Fibroblast of peridontal ligament (primary cell): Measurements from ENCODE around the gene BCL2A1.
"Not testable (repeated sequence)": the region's sequence is repeated elsewhere in the genome, so short reads cannot be mapped to it uniquely, and the experiment has no call there.

Source experiments
- DNase-seq: peaks from one replicate; pipeline ENCODE4 v3.0.0-alpha.2; 2010; ENCODE audit errors: extremely low read depth

The BCL2A1 gene

DNA sequence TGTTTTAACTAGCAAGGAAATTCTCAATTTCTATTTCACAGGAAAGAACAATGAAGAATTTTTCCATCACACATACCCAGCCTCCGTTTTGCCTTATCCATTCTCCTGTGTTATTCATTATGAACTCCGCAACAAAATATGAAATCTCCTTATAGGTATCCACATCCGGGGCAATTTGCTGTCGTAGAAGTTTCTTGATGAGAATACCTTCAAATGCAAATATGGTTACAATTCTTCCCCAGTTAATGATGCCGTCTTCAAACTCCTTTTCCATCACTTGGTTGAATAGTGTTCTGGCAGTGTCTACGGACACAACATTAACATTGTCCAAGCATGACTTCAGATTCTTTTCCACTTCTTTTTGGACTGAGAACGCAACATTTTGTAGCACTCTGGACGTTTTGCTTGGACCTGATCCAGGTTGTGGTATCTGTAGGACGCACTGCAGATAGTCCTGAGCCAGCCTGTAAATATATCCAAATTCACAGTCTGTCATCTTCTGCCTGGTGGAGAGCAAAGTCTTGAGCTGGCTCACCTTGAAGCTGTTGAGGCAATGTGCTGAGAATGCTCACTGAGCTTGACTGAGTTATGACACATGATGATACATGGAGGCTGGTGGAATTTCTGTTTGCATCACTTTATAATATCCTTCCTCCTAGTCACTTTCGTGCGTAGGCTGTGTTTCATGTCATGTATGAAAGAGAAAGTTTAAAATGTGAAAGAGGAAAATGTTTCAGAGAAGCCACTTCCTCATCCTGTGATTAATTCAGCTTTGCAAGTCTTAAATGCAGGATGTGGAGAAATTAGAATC, at the start of gene BCL2A1:
TSS of gene BCL2A1 (minus strand) at position 573 of the 811 bp plus-strand sequence. CDS start at position 496, 77 bp downstream.
- peak; percentile 91 for DNase-seq

DNA sequence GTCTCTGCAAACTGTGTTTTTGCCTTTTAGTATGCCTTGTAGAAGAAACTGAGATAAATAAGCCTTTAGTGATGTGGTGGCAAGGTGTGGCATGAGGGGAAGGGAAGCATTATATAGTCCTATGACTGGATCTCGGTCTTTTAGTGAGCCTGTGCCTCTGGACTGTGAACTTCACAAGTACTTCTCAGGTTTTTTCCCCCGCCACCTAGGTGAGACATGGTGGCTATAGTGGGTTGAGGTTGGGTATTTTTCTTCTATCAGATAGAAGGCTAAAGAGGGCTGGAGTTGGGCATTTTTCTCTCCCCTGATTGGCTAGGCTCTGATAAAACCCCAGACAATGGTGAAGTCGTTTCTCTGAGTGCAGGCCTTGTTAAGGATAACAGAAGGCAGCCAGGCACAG, 49.7 kb upstream of the BCL2A1 start:
- DNase-seq, result no peak

DNA sequence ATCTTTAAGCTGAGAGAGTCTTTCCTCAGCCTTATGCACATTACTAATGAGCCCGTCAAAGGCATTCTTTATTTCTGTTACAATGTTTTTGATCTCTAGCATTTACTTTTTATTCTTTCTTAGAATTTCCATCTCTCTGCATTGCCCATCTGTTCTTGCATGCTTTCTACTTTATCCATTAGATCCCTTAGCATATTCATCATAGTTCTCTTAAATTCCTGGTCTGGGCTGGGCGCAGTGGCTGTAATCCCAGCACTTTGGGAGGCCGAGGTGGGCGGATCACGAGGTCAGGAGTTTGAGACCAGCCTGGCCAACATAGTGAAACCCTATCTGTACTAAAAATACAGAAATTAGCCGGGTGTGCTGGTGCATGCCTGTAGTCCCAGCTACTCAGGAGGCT, 49.2 kb upstream of the BCL2A1 start:
- DNase-seq, result not testable (repeated sequence)

DNA sequence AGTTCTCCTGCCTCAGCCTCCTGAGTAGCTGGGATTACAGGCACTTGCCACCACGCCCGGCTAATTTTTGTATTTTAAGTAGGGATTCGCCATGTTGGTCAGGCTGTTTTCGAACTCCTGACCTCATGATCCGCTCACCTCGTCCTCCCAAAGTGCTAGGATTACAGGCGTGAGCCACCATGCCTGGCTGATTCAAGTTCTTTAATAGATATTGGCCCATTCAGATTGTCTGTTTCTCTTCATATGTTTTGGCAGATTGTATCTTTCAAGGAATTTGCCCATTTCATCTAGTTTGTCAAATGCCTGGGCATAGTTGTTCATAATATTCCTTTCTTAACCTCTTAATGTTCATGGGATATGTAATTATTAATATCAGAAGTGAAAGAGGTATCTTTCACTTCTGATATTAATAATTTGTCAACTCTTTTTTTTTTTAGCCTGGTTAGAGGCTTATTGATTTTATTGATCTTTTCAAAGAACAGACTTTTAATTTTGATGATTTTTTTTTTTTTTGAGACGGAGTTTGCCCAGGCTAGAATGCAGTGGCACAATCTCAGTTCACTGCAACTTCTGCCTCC, 48.3 kb upstream of the BCL2A1 start:
- no peak for DNase-seq

DNA sequence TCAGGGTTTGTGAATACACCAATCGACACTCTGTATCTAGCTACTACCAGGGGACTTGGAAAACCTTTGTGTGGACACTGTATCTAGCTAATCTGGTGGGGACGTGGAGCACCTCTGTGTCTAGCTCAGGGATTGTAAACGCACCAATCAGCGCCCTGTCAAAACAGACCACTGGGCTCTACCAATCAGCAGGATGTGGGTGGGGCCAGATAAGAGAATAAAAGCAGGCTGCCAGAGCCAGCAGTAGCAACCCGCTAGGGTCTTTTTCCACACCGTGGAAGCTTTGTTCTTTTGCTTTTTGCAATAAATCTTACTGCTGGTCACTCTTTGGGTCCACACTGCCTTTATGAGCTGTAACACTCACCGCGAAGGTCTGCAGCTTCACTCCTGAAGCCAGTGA, 46.1 kb upstream of the BCL2A1 start:
- DNase-seq, result not testable (repeated sequence)

DNA sequence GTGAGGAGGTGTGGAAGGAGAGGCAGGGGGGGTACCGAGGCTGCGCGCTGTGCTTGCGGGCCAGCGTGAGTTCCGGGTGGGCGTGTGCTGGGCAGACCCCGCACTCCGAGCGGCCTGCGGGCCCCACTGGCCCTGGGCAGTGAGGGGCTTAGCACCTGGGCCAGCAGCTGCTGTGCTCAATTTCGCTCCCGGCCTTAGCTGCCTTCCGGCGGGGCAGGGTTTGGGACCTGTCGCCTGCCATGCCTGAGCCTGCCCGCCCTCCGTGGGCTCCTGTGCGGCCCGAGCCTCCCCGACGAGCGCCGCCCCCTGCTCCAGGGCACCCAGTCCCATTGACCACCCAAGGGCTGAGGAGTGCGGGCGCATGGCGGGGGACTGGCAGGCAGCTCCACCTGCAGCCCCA, 45.5 kb upstream of the BCL2A1 start:
- not testable (repeated sequence) for DNase-seq

DNA sequence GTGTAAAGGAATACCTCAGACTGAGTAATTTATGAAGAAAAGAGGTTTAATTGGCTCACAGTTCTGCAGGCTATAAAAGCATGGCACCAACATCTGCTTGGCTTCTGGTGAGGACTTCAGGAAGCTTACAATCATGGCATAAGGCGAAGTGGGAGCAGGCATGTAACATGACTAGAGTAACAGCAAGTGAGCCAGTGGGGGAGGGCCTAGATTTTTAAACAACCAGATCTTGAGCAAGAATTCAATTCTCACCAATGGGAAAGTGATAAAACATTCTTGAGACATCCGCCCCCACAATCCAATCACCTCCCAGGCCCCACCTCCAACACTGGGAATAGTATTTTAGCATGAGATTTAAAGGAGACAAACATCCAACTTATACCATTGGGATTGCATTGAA, 44.2 kb upstream of the BCL2A1 start:
- no peak for DNase-seq

DNA sequence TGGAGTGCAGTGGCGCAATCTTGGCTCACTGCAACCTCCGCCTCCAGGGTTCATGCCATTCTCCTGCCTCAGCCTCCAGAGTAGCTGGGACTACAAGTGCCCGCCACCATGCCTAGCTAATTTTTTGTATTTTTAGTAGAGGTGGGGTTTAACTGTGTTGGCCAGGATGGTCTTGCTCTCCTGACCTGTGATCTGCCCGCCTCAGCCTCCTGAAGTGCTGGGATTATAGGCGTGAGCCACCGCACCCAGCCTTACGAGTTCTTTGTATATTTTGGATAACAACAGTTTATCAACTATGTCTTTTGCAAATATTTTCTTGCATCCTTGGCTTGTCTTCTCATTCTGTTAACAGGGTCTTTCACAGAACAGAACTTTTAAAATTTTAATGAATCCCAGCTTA, 43.2 kb upstream of the BCL2A1 start:
- DNase-seq, result not testable (repeated sequence)

DNA sequence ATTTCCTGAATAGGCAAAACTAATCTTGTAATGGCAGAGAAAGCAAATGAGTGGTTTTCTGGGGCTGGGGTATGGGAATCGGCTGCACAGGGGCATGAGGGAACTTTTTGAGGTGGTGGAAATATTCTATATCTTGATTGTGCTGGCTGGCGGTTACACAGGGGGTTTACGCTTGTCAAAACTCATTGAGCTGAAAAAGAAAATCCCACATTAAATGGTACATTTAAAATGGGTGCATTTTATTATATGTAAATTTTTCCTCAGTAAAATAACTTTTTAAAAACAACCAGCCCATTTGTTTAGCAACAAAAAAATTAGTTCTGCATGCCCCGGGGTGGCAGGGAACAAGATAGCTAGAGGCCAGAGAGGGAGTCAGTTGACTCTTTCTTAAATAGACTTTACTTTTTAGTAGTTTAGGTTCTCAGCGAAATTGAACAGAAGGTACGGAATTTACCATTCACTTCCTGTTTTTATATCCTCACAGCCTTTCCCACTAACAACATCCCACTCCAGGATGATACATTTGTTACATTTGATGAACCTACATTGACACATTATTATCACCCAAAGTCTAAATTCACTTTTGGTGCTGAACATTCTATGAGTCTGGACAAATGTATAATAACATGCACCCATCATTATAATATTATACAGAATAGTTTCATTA, 41.2 kb upstream of the BCL2A1 start:
- no peak for DNase-seq

DNA sequence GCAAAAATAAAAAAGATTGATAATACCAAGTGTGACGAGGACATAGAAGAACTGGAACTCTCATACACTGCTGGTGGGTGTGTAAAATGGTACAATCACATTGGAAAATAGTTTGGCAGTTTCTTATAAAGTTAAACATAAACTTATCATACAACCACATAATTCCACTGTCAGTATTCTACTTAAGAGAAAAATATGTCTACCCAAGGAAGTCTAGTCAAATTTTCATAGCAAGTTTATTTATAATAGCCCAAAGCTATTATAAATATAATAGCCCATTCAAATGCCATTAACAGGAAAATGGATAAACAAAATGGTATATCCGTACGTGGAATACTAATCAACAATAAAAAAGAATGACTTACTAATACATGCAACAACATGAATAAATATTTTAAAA, 40.6 kb upstream of the BCL2A1 start:
- DNase-seq, result no peak

DNA sequence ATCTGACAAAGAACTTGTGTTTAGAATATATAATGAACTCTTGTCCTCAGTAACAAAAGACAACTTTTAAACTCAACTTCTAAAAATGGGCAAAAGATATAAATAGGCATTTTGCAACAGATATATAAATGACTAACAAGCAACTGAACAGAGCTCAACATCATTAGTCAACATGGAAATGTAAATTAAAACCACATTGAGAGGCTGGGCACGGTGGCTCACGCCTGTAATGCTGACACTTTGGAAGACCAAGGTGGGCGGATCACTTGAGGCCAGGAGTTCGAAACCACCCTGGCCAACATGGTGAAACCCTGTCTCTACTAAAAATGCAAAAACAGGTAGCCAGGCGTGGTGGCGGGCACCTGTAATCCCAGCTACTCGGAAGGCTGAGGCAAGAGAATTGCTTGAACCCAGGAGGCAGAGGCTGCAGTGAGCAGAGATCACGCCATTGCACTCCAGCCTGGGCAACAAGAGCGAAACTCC, 40.1 kb upstream of the BCL2A1 start:
- DNase-seq, result peak; percentile 97

DNA sequence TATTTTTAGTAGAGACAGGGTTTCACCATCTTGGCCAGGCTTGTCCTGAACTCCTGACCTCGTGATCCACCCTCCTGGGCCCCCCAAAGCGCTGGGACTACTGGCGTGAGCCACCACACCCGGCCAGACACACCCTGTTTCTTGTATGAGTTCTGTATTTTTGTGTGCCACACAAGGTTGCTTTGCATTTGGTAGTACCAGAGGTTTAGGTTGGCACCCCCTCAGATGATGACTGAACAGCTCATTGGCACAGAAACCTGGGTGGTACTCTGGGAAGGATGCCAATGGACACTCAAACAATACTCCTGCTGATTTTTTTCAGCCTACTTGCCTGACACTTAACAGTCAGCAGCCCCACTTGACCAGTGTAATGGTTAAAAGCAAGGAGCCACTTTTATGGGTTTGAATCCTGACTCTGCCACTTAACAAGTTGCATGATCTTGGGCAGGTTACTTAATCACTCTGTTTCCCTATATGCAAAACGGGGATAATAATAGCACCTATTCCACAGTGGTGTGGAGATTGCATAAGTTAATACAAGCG, 39.2 kb upstream of the BCL2A1 start:
- peak; percentile 54 for DNase-seq

DNA sequence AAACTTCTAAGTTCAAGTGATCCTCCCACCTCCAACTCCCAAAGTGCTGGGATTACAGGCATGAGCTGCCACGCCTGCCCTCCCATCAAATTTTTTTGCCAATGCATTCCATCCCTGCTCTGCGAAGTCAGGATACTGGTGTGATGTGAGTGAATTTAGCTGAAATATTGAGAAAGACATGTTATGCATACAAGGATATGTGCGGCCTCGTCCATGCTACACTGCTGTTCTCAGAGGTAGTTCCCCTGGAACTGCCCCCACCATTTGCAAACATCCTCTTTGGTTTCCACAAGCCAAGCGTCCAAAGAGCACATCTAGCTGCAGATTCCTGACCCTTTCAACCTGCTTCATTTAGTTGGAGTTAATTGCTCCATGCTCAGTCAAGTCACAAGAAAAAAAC, 36.5 kb upstream of the BCL2A1 start:
- no peak for DNase-seq

DNA sequence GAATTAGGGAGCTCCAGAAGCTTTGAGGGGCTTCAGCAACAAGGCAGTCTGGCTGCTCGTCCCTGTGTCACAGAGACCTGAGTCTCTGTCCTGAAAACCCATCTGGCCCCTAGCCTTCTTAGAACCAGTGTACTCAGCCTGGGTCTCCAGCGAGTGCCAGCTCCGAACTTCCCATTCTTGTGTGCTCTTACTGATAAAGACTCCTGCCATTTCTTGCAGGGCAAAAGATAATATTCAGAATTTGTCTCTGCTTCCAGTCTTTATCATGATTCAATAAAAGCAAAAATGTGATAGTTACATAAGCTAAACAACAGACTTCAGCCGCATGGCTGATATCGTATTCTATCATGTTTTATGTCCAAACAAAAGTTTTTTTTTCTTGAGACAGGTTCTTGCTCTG, 36.0 kb upstream of the BCL2A1 start:
- DNase-seq, result no peak

DNA sequence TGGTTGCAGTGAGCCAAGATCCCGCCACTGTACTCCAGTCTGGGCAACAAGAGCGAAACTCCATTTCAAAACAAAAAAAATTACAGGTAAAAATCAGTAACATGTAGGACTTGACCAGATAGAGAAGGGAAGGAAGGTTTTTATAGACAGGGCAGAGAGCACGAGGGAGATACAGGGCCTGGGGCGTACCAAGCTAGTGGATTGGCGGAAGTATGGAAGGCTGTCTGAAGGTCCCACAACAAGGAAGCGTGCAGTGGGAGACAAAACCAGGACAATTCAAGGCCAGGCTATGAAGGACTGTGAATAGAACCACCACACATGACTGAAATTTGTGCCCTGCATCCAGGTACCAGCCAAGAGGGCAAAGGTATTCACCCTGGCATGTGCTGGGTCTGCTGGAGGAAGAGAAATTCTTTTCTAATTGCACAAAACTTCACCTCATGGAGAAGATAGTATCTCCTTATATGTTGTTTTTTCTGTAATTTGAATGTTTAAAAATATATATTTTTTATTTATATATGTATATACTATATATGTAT, 33.0 kb upstream of the BCL2A1 start:
- no peak for DNase-seq

DNA sequence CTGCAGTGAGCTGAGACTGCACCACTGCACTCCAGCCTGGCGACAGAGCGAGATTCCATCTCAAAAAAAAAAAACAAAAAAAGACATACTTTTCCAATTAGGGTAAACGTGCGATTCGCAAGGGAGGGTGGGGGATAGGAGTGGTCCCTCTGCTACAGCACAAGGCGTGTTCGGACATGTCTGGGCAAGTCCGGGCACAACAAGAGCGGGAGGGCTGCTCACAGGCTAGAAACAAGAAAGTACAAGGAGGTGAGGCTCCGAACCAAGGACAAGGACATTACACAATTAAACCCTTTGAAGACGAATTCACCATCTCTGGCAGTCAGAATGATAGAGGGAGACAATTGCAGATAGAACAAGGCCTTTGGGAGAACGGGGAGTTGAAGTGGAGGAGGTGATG, 32.2 kb upstream of the BCL2A1 start:
- no peak for DNase-seq

DNA sequence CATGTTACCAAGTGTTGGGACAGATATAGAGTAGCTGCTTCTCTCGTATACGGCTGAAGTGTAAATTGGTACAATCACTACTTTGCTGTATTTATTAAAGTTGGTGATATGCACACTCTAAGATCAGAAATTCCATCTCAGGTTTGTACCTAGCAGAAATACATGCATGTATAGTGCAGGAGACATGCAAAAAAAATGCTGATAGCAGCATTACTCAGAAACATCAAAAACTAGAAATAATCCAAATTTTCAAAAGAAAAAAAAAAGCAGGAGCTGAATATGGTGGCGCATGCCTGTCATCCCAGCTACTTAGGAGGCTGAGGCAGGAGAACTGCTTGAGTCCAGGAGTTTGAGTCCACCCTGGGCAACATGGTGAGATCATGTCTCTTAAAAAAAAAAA, 31.3 kb upstream of the BCL2A1 start:
- DNase-seq, result no peak

DNA sequence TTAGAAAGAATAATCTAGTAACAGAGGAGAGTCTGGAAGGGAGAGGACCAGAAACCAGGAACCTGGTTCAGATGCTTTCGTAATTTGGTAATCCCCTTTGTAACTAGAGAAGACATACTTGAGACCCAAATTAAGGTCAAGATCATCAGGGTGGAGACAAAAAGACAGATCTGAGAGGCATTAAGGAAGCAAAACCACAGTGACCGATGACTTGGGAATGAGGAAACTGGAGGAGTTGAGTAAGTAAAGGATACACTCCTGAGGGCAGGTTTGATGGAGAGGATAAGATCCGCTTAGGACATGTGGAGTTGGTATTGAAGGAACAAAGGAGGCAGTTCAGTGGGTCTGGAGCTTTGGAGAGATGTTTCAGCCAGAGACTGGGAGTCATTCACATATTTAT, 23.6 kb upstream of the BCL2A1 start:
- peak; percentile 33 for DNase-seq

DNA sequence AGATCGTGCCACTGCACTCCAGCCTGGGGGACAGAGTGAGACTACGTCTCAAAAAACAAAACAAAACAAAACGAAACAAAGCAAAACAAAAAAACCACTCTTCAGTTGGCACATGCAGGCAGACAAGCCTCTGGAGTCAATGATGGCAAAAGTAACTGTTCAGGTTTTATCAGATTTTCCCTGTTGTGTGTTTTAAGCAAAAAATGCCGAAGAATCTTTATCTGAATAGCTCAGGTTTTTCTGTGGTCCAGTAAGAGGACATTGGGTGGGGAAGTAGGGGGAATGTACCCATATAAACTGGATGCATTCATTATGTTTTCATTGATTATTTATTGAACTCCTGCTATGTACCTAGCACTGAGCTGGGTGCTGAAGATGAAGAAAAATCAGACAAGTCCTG, 20.8 kb upstream of the BCL2A1 start:
- DNase-seq, result no peak

DNA sequence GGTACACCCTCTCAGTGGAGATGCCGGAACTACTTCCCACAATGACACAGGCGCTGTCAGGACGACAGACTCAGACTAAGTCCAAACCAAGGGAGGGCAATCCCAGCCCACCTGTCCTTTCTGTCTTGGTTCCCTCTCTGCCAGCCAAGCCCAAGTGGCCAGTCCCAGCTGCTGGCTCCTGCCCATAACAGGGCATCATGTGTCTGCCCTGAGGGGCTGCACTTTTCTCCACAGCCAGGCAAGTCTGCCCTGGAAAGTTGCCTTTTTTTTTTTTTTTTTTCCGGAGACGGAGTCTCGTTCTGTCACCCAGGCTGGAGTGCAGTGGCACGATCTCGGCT, 20.0 kb upstream of the BCL2A1 start:
- DNase-seq, result no peak

DNA sequence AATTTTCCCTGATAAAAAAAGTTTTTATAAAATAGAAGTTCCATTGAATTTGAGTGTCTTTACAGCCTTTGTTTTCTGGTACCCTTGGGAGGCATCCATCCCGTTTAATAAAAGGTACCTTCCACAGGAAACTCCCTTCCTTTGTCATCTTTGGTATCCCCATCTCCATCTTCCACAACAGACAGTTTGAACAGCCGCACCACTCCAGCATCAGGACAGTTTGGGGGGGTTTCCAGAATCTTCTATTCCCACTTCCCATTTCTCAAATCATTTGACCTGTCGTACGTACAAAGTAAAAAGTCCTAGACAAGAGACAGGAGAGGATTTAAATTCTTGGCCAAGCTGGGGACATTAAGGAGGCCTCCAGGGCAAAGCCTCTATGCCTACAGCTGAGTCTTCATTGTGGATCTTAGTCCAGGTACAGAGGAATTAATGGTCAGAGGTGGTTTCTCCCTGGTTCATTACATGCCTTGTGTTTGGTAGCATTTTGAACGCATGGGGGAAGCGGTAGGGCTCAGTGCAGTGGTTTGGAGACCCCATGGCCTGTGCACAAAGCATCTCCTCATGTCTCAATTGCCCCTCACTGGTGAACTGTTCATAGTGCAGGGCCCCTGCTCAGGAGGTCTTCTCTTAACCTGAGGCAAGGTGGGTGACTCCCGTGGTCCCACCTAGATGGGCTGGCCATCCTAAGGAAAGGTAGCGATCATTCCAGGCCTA, 19.4 kb upstream of the BCL2A1 start:
- no peak for DNase-seq

DNA sequence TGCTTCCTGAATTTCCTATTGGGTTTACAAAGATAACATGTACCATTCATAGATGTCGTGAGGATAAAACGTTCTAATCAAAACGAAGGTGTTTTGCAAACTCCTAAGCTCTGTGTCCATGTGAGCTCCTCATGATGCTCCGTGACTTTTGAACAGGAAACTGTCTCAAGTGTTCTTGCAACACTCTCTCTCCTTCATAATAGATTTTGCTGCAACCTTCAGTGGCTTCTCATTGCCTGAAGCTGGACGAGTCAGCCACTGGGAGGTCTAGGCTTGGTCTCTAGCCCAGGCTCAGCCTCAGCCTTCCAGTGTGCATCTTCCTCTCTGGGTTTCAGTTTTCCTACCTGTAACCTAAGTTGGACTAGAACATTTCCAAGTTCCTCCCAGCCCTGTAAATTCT, 18.7 kb upstream of the BCL2A1 start:
- peak; percentile 31 for DNase-seq
